HG03097 (cell line): ENCODE data around the gene F2R.
"Not testable (repeated sequence)": the region's sequence is repeated elsewhere in the genome, so short reads cannot be mapped to it uniquely, and the experiment has no call there.

Source experiments
- ATAC-seq: cut with Tn5 transposase; IDR thresholded peaks from one replicate; pipeline ENCODE4 v1.9.1; 2021; ENCODE audit not compliant: unreplicated experiment, low FRiP score

Gene F2R

DNA sequence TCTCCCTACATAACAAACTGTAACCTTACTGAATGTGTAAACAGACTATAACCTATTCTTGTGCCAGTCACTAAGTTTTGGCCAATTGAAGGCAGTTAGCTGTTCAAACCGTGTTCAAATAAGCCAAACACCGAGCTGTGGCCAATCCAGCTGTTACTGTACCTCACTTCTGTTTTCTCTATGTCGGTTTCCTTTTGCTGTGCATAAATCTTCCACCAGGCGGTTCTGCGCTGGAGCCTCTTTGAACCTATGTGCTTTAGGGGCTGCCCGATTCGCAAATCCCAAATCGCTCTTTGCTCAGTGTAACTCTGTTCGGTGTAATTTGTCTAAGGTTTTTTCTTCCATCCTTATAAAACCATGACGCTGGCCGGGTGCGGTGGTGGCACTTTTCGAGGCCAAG lies 31.8 kb downstream of the F2R start:
- ATAC-seq = no peak

DNA sequence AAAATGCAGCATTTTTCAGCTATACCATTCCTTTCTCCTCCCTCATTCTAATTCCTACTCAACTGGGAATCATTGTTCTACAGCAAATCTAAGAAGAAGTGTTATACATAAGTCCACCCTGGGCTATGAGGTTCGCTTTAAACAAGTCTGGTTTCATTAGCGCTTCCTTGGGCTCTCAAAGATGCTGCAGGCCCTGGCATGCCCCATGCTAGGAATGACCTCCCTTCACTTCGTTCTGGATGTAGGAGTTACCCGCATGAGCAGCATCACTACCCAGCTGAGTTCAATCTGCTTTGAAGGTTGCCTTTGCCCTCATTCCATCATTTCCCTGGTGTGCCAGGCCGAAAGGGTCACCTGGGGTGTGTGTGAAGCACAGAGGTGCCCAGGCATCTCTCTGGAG lies 35.4 kb downstream of the F2R start:
- no peak for ATAC-seq

DNA sequence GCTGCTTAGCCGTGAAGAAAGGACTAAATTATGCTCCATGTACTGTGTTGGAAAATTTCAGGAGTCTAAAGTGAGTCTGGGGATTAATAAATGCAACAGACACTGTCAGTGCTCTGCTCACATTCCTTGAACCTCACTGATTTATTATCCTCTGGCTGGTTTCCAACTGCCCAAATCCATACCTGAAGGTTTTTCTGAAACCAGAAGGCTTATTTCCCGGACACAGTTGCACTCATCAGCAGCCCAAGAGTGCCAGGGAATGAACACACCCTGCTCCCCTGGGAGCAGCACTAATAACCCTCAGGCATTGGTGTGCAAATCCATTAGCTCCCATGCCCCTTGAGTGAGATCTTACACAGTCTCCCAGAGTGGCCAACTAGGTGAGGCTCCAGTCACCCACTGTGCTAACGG lies 38.7 kb downstream of the F2R start:
- ATAC-seq = no peak

DNA sequence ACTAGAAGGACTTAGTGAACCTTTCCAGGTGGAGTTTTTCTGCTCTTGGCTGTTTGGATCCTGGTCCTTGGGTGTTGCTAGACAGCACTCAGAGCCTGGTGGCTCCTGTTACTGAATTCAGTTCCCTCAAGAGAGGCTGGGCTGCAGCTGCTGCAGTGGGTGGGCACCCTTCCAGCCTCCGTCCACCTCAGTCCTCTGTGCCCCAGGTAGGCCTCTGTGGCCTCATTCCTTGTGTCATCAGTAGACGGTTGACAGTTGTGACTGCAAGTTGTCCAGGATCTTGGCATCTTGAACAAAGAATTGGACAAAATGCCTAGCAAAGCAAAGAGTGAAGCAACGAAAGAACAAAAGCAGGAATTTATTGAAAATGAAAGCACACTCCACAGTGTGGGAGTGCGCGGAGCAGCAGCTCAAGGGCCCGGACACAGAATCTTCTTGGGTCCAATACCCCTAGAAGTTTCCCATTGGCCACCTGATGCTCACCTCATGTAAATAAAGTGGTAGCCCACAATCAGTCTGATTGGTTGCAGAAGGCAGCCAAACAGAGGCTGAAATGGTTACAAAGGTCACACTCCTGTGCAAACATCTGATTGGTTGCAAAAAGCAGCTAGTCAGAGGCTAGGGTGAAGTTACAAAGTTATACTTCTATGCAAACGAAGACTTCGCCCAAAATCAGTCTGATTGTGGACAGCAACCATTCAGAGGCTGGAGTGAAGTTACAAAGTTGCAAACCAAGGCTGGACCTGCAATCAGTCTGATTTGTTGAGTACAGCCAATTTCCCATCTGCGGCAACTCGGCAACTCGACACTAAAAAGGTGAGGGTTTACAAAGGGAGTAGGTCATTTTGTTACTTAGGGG lies 40.1 kb downstream of the F2R start:
- no peak for ATAC-seq

DNA sequence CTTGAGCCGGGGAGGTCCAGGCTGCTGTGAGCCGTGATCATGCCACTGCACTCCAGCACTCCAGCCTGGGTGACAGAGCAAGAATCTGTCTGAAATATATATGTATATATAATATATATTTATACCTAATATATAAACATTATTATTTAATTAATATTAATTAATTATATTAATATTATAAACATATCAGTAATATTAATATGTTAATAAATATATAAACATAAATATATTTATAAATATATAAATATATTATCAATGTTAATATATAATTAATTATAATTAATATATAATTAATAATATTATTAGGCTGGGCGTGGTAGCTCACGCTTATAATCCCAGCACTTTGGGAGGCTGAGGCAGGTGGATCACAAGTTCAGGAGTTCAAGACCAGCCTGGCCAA lies 41.1 kb downstream of the F2R start:
- no peak for ATAC-seq

DNA sequence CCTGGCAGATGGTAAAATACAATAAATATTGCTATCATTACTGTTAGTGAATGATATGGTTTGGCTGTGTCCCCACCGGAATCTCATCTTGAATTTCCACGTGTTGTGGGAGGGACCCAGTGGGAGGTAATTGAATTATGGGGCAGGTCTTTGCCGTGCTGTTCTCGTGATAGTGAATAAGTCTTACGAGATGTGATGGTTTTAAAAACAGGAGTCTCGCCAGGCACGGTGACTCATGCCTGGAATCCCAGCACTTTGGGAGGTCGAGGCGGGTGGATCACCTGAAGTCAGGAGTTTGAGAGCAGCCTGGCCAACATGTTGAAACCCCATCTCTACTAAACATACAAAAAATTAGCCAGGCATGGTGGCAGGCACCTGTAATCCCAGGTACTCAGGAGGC lies 45.2 kb downstream of the F2R start:
- ATAC-seq = not testable (repeated sequence)

DNA sequence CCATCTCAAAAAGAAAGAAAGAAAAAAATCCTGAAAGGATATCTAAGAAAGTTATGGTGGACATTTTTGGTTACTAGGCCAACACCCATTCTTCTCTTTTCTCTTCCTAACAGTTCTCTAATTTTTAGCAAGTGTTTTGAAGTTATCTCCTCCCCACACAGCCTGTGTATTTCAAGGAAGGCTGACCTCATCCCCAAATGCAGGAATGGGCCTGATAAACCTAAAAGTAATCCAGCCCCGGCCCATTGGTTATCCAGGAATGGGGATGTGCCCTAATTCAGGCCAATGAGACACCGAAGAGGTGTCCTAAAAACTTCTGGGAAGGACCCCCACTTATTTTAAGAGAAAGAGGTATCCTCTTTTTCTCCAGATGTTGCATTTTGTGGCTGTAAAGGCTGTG lies 46.6 kb downstream of the F2R start:
- no peak for ATAC-seq

DNA sequence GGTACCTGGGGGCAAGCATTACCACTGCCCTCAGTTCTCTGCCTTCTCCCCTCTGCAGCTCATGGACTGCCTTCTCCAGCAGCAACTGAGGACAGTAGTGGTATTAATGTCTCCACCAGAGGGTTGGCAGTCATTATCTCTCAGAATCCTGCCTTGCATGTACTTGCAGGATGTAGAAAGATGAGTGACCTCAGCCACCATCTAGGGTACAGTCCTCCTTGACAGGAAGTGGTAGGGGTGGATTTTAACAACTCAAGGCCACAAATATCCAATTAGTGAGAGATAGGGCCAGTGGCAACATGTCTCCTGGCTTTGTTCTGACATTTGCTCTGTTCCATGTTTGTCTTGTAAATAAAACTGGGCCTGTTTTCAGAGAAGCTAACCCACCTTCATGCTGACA lies 47.2 kb downstream of the F2R start:
- ATAC-seq = no peak

DNA sequence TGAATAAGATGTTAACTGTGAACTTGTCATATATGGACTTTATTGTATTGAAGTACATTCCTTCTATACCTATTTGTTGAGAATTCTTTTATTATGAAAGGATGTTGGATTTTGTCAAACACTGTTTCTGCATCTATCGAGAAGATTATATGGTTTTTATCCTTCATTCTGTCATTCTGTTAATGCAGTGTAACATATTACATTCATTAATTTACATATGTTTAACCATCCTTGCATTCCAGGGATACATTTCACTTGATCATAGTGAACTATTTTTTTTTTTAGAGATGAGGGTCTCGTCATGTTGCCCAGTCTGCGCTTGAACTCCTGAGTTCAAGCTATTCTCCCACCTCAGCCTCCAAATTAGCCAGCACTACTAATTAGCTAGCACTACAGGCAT lies 48.4 kb downstream of the F2R start:
- ATAC-seq = no peak

DNA sequence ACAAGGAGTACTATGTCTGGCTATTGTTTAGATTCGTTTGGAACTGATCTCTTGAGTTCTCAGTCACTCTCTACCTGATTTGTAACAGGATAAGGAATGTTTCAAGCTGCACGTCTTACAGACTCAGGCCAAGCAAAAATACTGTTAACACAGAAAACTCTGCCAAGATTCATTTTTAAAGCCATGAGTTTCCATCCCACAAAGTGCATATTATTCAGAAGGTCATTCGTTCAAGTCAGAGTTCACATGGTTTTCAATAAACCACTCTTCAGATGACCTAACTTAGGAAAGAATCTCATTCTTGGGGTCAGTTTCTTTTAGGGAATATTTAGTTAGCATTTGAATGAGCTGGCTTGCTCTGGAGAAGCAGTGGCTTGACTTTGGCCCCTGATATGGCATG lies 49.3 kb downstream of the F2R start:
- ATAC-seq = no peak

DNA sequence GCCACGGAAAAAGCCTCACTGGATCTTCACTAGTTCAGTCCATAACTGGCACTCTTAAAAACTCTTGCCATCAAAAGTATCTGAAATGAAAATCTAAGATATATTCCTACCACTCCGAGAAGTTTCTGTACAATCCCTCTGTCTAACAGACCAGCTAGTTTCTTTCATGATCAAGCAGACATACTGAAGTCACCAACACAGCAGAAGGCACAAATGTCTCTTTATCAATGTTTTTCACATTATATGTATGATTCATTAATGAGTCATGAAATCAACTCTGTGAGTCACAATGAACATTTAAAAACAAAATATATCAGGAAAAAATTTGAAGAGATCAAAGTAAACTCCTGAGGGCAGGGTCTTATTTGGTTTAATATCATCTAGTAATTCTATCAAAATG lies 50.8 kb downstream of the F2R start:
- ATAC-seq = no peak

DNA sequence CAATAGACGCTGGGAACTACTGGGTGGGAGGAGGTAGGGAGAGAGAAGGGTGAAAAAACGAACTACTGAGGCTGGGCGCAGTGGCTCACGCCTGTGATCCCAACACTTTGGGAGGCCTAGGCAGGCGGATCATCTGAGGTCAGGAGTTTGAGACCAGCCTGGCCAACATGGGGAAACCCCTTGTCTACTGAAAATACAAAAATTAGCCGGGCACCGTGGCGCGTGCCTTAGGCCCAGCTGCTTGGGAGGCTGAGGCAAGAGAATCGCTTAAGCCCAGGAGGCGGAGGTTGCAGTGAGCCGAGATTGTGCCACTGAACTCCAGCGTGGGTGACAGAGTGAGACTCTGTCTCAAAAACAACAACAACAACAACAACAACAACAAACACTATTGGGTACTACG lies 55.1 kb downstream of the F2R start:
- ATAC-seq = not testable (repeated sequence)

DNA sequence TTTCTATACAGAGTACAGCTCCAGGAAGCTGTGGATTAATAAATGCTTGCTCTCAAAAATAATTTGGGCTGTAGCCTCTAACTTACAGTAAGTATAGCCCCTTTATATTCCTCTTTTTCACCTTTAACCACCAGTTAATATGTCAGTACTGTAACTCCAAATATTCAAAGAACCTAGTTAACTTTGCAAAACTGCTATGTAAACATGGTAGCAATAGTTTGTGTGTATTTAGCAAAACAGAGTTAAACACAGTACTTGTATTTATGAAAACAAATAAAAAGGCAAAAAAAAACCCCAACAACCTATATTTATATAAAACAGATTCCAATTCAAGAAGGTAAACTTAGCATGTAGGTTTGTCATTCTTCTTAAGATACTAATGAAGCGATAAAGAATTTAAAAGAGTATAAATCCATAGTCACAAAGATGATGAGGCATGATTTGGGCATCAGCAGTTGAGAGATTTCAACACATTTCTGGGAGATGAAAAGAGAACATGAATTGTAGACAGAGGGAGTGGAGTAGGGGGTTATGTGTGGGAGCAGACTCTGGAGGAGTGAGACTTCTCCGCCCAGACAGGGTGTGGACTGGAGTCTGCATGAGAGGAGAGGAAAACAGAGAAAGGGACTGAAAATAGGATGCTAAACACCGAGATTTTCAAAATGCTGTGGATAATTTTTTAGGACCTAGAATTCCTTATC lies 55.9 kb downstream of the F2R start:
- no peak for ATAC-seq

DNA sequence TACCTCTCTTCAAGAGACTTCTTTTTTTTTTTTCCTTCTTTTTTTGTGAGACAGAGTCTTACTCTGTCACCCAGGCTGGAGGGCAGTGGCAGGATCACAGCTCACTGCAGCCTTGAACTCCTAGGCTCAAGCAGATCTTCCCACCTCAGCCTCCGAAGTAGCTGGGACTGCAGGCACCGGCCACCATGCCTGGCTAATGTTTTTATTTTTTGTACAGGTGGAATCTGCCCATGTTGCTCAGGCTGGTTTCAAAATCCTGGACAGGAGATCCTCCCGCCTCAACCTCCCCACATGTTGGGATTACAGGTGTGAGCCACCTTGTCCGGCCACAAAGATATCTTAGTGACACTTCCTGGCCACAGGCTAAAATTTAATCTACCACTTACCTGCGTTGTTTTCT lies 60.0 kb downstream of the F2R start:
- no peak for ATAC-seq

DNA sequence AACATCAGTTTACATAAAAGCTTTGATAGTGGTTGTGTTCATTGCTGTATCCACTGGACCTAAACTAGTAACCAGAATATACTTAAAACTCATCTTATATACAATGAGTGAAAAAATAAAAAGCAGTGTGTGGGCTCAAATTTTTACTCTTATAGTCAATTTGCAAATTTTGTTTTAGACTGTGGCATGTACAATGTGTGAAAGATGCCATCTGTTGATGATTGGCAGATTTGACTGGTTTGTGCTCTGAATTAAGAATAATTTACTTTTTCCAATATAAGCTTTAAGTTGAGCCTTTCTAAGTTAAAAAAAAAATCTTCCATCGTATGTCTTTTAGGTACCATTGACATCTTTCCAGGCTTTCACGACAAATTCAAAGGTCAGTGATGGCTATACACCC lies 60.5 kb downstream of the F2R start:
- ATAC-seq = no peak

DNA sequence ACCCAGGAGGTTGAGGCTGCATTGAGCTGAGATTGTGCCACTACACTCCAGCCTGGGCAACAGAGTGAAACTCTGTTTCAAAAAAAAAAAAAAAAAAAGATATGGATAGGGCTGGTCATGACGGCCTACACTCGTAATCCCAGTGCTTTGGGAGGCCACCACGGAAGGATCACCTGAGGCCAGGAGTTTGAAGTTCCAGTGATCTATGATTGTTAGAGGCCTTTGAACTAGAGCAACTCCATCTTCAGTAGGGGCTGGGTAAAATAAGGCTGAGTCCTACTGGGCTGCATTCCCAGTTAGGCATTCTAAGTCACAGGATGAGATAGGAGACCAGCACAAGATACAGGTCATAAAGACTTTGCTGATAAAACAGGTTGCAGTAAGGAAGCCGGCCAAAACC lies 64.7 kb downstream of the F2R start:
- not testable (repeated sequence) for ATAC-seq

DNA sequence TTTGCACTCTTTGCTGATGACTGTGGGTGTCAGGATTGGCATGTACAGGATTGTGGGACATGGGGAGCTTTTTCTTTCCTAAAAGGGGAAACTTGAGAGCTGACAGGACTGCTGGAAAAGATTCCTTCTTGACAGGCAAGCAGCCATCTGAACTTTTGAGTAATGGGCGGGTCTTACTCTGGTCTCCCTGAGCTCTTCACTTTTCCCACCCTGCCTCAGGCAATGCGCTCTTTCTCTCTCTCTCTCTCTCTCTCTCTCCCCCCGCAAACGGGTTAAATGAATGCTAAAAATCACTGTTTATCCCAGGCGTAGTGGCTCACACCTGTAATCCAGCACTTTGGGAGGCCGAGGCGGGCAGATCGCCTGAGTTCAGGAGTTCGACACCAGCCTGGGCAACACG lies 65.8 kb downstream of the F2R start:
- no peak for ATAC-seq

DNA sequence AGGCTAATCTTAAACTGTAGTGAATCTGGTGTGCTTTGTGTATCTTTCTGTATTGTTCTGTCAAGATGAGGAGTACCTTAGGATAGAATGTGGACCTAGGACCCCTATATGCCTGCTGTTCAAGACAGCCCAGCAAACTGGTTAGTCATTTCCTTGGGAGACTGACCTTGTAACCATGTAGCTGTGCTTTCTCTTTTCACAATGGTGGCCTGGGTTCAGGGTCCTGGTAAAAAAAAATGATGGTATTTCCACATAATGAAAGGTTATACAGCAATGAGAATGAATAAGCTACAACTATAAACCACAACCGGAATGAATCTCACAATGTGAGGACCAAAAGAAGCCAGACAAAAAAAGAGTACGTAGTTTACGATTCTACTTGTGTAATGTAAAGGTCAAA lies 66.5 kb downstream of the F2R start:
- ATAC-seq = no peak
